Measurements from ENCODE around the gene KRTCAP2. TPM values are rescaled to one million over a fixed set of nuclear protein-coding genes. Genes with fewer than 3 reads are reported as not detected.

Gene KRTCAP2
- total and polyA plus RNA-seq, 2 experiments from 2014 or later: 189 to 484 TPM

GRCh38 chr1:155133799-155134281 is 39.3 kb downstream of the KRTCAP2 start:
- Histone ChIP-seq H3K9me2 (ENCODE audit: insufficient read depth) (no peaks in the 10 kb centered on the region), H3K27me3 (replicated peaks; ENCODE audit: insufficient read depth) (peaks cover 4% of the 10 kb centered on the region), H3K79me2 (ENCODE audit: insufficient read depth) (peaks cover 23% of the 10 kb centered on the region), H3K4me1 (ENCODE audit: insufficient read depth) (peaks cover 15% of the 10 kb centered on the region), H3K36me3 (ENCODE audit: low read depth) (0 out of 2 replicates have a peak, but pooled peaks cover 4% of the 10 kb centered on the region), H2AFZ (no peak overlapping the region), H3F3A (ENCODE audit: insufficient read depth) (peaks cover 11% of the 10 kb centered on the region), H3K9ac (no peak overlapping the region), H3K4me2 (ENCODE audit: unreplicated experiment) (no peak overlapping the region), H3K27ac (no peak overlapping the region), H4K20me1 (ENCODE audit: insufficient read depth) (no peaks in the 10 kb centered on the region), H3K4me3 (no peak overlapping the region), H3K9me3 (ENCODE audit: low read depth) (no peaks in the 10 kb centered on the region)
- no peak for DNase-seq
- WGBS, 2 experiments (ENCODE audit: low coverage in 1 of 2, low lambda C conversion rate in 2 of 2, missing lambda C conversion rate in 2 of 2): 84 to 86% methylated on average over 6 to 7 of the region's 7 CpGs
- in situ Hi-C loops (cut with MboI): no loop called here
- TF ChIP-seq EZH2 (IDR thresholded peaks at IDR 0.05; ENCODE audit: insufficient read depth, poor library complexity, severe bottlenecking) (no peak), EZH2phosphoT487 (IDR thresholded peaks at IDR 0.05; ENCODE audit: insufficient read depth, low read depth) (no peak)

DNA sequence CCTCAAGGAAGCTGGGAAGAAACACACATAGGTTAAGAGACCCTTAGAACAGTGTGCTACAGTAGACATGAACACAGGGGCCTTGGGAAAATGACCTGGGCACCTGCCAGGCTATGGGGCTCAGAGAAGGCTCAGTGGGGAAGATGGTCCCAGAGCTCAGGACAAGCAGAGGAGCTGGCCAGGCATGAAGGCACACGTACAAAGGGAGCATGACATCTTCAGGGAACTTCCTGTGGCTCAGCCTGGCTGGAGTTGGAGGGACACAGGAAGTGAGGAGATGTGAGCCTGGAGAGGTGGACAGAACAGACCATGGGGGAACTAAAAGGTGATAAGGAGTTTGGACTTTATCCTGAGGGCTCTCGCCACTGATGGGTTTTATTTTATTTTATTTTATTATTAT is 41.2 kb downstream of the KRTCAP2 start:
- no peak overlapping the region for H3K4me2 ChIP-seq (ENCODE audit: unreplicated experiment)
- H3K9me2 ChIP-seq (ENCODE audit: insufficient read depth): no peaks in the 10 kb centered on the region
- no peaks in the 10 kb centered on the region for H3K9me3 ChIP-seq (ENCODE audit: low read depth)
- 0 out of 2 replicates have a peak, but pooled peaks cover 3% of the 10 kb centered on the region for H3F3A ChIP-seq (ENCODE audit: insufficient read depth)
- peaks cover 13% of the 10 kb centered on the region; the same call in 1 of the 2 replicates for H3K4me1 ChIP-seq (ENCODE audit: insufficient read depth)
- no peak for DNase-seq
- H3K36me3 ChIP-seq (ENCODE audit: low read depth): no peaks in the 10 kb centered on the region
- TF ChIP-seq EZH2phosphoT487 (IDR thresholded peaks at IDR 0.05; ENCODE audit: insufficient read depth, low read depth): no peak
- TF ChIP-seq EZH2 (IDR thresholded peaks at IDR 0.05; ENCODE audit: insufficient read depth, poor library complexity, severe bottlenecking): no peak
- in situ Hi-C loops (cut with MboI): no loop called here
- no peak overlapping the region for H3K4me3 ChIP-seq
- no peak overlapping the region for H2AFZ ChIP-seq
- H3K79me2 ChIP-seq (ENCODE audit: insufficient read depth): peaks cover 3% of the 10 kb centered on the region
- no peak overlapping the region for H3K9ac ChIP-seq
- no peak overlapping the region for H3K27ac ChIP-seq
- peaks cover 20% of the 10 kb centered on the region for H3K27me3 ChIP-seq (replicated peaks; ENCODE audit: insufficient read depth)
- H4K20me1 ChIP-seq (ENCODE audit: insufficient read depth): no peaks in the 10 kb centered on the region
- 67 to 69% methylated on average over 2 of the region's 2 CpGs for WGBS, 2 experiments (ENCODE audit: low coverage in 1 of 2, low lambda C conversion rate in 2 of 2, missing lambda C conversion rate in 2 of 2)

GRCh38 chr1:155131285-155131684 is 41.8 kb downstream of the KRTCAP2 start:
- H3K79me2 ChIP-seq (ENCODE audit: insufficient read depth): no peaks in the 10 kb centered on the region
- H4K20me1 ChIP-seq (ENCODE audit: insufficient read depth): no peaks in the 10 kb centered on the region
- H3K9ac ChIP-seq: no peak overlapping the region
- H3K36me3 ChIP-seq (ENCODE audit: low read depth): no peaks in the 10 kb centered on the region
- 0 out of 2 replicates have a peak, but pooled peaks cover 3% of the 10 kb centered on the region for H3F3A ChIP-seq (ENCODE audit: insufficient read depth)
- H3K27ac ChIP-seq: no peak overlapping the region
- no peak overlapping the region for H3K4me2 ChIP-seq (ENCODE audit: unreplicated experiment)
- WGBS, 2 experiments (ENCODE audit: low coverage in 1 of 2, low lambda C conversion rate in 2 of 2, missing lambda C conversion rate in 2 of 2): 78 to 82% methylated on average over 8 of the region's 8 CpGs
- in situ Hi-C loops (cut with MboI): no loop called here
- H3K9me2 ChIP-seq (ENCODE audit: insufficient read depth): no peaks in the 10 kb centered on the region
- H3K27me3 ChIP-seq (replicated peaks; ENCODE audit: insufficient read depth): peaks cover 26% of the 10 kb centered on the region
- H2AFZ ChIP-seq: no peak overlapping the region
- H3K4me1 ChIP-seq (ENCODE audit: insufficient read depth): peaks cover 14% of the 10 kb centered on the region; the same call in 1 of the 2 replicates
- no peak for TF ChIP-seq EZH2phosphoT487 (IDR thresholded peaks at IDR 0.05; ENCODE audit: insufficient read depth, low read depth)
- no peak for TF ChIP-seq EZH2 (IDR thresholded peaks at IDR 0.05; ENCODE audit: insufficient read depth, poor library complexity, severe bottlenecking)
- no peak overlapping the region for H3K4me3 ChIP-seq
- no peaks in the 10 kb centered on the region for H3K9me3 ChIP-seq (ENCODE audit: low read depth)
- DNase-seq: no peak

- no peak overlapping the region for H3K4me2 ChIP-seq (ENCODE audit: unreplicated experiment)
- peaks cover 35% of the 10 kb centered on the region for H3K27me3 ChIP-seq (replicated peaks; ENCODE audit: insufficient read depth)
- no peak overlapping the region for H3K4me3 ChIP-seq
- H3K4me1 ChIP-seq (ENCODE audit: insufficient read depth): peaks cover 14% of the 10 kb centered on the region; the same call in 1 of the 2 replicates
- no peak for DNase-seq
- no peaks in the 10 kb centered on the region for H3K36me3 ChIP-seq (ENCODE audit: low read depth)
- 34 to 37% methylated on average over 5 to 6 of the region's 6 CpGs for WGBS, 2 experiments (ENCODE audit: low coverage in 1 of 2, low lambda C conversion rate in 2 of 2, missing lambda C conversion rate in 2 of 2)
- TF ChIP-seq EZH2phosphoT487 (IDR thresholded peaks at IDR 0.05; ENCODE audit: insufficient read depth, low read depth): no peak
- no peaks in the 10 kb centered on the region for H3K9me2 ChIP-seq (ENCODE audit: insufficient read depth)
- H2AFZ ChIP-seq: no peak overlapping the region
- no peak overlapping the region for H3K9ac ChIP-seq
- H3K79me2 ChIP-seq (ENCODE audit: insufficient read depth): no peaks in the 10 kb centered on the region
- in situ Hi-C loops (cut with MboI): no loop called here
- no peaks in the 10 kb centered on the region for H3K9me3 ChIP-seq (ENCODE audit: low read depth)
- H3K27ac ChIP-seq: no peak overlapping the region
- H3F3A ChIP-seq (ENCODE audit: insufficient read depth): 0 out of 2 replicates have a peak, but pooled peaks cover 2% of the 10 kb centered on the region
- no peaks in the 10 kb centered on the region for H4K20me1 ChIP-seq (ENCODE audit: insufficient read depth)
These were observed 42.7 kb downstream of the KRTCAP2 start for GRCh38 chr1:155130272-155131006.
